Measurements from ENCODE around the gene SELENOS.

Gene SELENOS, protein sequence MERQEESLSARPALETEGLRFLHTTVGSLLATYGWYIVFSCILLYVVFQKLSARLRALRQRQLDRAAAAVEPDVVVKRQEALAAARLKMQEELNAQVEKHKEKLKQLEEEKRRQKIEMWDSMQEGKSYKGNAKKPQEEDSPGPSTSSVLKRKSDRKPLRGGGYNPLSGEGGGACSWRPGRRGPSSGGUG

DNA sequence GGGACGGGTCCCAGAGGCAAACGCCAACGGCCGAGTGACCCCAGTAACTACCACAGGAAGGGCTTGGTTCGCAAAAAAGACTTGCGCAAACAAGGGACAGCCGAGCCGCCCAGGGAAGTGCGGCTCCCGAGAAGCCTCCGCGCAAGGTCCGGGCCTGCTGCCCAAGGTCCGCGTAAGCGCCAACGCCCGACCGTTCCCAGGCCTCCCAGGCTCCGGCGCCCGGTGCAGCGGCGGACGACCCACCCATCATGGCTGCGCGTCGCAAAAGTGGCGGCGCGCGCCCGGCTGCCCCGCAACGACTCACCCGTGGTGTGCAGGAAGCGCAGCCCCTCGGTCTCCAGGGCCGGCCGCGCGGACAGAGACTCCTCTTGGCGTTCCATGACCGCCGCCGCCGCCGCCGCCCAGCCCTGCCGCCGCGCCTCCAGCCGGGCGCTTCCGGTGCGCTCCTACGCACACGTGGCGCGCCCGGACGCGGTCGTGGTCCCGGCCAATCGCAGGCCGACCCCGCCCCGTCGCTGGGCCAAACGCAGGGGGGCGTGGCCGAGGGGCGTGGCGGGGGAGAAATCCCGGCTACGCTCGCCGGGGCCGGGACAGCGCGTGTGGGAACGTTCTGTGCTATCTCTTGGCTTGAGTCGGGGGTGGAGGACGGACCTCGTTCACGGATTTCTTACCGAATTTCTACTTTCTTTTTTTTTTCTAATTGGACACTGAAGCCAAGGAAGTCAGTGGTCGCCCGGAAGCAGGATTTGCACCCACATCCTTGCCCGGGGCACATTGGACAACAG lies at the start of gene SELENOS:
TSS of gene SELENOS (minus strand) at position 448 of the 785 bp plus-strand sequence. CDS start at position 380, 68 bp downstream.
- peak; percentile 60 to 95 (median 90) for DNase-seq

DNA sequence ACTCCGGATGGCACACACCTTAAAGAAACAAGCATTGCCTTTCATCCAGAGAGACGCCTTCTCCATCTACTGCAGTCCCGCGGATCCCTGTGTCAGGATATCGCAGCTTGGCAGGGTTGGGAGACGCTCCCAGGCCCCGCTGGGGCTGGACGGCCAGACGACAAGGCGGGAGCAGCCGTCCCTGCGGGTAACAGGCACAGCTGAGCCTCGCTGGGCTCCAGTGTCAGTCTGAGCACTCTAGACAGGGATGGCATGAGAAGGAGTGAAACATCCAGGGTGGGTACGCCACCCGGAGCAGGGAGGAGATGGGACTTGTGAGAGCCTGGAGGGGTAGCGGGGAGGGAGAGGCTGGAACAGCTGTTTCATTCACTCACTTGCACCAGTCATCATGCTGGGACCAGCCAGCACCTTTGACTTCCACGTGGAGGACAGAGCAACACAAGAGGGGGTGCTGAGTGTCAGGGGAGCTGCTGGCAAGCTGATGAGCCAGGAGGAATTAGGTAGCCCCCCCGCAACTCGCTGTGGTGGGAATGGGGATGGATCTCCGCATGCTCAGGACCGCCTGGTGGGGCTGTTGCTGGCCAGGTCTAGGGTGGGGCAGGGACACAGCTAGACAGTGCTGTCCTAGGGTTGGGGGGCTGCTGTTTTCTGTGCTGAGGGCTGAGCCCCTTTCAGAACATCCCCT lies 49.3 kb upstream of the SELENOS start:
- peak in 7 of 42 donors; percentile 2 to 15 (median 12) for DNase-seq
- intact Hi-C loops (cut with DNase I) = no loop called here

More for the DNA sequence above, at the start of gene SELENOS:
- intact Hi-C loops (cut with DNase I) = loop anchor here (10.0 kb wide), 1 partner anchor 672 kb away; the partner anchor contains the start of genes ASB7 and LINS1

DNA sequence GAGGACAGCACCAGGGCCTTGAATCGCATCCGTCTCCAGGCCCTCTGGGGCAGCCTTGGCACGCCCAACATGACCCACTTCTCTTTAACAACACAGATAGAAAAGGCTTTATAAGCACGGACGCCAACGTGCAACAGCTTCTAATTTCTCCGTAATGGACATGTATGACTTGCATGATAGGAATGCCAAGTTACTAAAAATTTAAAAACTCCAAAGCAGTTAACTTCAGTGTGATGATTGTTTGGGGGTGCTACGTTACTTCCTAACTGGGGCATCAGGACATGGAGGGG lies 48.7 kb upstream of the SELENOS start:
- peak in 3 of 42 donors; percentile 6 to 14 (median 13) for DNase-seq
- intact Hi-C loops (cut with DNase I) = no loop called here

DNA sequence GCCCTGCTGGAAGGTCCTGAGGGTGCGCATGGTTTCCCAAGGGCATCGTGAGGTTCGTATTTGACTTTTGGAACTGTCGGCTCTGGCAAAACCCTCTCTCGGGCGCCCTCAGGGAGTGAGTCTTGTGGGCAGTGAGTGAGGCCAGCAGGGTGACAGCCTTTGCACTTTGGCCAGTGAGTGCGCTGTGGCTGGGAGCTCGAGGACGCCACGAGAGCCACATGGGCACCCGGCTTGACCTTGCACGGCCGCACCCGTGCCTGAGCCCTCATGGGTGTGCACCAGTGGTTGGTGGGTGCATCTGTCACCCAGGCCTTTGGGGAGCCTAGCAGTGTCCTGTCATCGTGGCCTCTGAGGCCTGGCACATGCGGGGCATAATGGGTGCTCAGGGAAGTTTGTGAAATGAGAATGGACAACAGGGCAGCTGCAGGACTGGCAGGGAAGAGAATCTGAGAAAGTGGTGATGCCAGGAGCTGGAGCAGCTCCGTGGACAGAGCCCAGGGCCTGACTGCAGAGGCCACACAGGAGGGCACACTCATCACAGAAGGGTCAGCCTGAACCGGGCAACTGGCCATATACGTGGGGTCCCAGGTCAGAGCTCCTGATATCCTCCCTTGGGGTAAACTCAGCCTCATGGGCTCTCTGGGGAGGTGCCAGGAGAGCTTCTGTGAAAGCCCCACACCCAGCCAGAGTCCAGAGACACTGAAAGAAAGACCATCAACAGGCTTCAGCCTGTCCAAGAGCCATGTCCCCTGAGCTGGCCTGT lies 48.2 kb upstream of the SELENOS start:
- intact Hi-C loops (cut with DNase I) = no loop called here
- peak in 4 of 42 donors; percentile 10 to 27 (median 18) for DNase-seq

DNA sequence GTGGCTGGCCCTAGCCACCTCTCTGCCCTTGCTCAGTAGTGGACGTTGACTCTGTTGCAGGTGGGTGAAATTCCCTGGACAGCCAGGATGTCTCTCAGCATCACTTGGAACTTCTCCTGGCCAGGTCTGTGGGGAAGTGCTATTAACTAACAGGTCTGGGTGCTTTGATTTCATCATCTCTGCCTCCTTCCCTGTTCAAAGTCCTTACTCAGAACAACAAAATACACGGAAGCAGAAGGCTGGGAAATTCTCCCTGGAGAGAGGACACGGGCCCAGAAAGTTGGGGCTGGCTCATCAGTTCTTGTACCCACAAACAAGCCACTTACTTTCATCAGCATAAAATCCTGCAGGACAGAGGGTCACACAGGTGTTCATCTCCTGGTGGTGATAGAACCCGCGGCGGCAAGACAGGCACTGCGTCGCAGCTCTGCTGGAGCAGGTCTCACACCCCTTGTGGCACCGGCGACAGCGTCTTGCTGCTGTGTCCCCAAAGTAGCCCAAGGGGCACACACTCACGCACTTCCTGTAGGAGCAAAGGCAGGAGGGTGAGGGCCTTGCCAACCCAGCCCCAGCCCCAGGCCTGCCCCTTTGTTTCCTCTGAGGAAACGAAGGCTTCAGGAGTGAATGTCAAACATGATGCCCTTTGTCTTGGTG lies 47.4 kb upstream of the SELENOS start:
- DNase-seq = peak in 4 of 42 donors; percentile 2 to 7 (median 7)
- intact Hi-C loops (cut with DNase I) = no loop called here

DNA sequence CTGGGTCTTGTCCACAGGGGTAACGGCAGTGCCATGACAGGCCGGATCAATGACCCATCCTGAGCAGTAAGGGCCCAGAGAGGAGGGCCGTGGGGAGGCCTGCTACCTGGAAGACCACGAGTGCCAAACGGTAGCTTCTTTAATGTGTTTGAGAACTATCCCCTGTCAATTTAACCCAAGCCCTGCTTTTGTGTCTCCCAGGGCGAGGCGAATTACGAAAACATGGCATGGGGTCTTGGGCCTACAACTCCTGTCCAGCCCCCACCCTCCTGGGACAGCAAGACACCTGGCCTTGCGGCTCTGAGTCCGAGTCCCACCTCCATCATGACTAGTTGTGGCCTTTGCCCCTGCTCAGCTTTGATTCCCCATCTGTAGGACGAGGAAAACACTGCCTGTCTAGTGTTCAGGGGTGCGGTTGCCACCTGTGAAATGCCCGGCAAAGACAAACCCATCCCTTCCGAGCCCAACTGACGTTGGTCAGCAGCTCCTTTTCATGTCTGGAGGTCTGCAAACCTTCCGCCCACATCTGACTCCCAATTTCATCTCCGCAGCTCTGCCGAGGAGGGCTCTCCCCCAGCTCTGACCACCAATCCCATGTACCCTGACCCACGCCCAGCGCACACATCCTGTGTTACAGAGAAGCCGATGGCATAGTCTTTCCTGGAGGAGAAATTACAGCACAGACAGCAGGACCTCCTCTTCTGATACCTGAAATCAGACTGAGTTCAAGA lies 46.7 kb upstream of the SELENOS start:
- DNase-seq = peak in 5 of 42 donors; percentile 5 to 18 (median 10)
- intact Hi-C loops (cut with DNase I) = no loop called here

DNA sequence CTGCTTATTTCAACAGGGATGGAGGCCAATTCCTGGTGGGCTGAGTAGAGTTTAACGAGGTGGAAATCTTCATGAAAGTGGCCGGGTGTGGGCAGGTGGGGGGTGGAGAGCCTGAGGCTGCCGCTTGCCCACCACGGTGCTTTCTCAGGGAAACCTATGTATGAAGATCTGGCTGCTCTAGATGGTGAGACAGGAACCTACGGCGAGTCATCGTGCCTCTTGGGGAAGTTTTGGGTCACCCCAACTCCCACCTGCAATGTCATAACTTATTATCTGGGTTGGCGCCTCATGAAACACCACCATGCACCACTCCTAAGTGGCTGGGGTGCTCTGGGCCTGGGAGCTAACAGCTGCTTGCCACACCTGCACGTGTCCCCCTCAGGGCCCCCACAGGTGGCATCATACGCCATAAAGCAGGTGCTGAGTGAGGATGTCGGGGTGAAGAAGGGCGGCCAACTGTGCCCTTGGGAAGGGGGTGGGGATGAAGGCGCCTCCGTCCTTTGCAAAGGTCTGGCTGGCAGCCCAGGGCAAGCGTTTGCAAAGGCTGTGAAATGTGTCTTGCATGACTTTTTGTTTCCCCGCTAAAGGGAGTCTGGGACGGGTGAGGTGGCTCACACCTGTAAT lies 45.7 kb upstream of the SELENOS start:
- intact Hi-C loops (cut with DNase I) = no loop called here
- DNase-seq = peak in 8 of 42 donors; percentile 4 to 27 (median 10)

DNA sequence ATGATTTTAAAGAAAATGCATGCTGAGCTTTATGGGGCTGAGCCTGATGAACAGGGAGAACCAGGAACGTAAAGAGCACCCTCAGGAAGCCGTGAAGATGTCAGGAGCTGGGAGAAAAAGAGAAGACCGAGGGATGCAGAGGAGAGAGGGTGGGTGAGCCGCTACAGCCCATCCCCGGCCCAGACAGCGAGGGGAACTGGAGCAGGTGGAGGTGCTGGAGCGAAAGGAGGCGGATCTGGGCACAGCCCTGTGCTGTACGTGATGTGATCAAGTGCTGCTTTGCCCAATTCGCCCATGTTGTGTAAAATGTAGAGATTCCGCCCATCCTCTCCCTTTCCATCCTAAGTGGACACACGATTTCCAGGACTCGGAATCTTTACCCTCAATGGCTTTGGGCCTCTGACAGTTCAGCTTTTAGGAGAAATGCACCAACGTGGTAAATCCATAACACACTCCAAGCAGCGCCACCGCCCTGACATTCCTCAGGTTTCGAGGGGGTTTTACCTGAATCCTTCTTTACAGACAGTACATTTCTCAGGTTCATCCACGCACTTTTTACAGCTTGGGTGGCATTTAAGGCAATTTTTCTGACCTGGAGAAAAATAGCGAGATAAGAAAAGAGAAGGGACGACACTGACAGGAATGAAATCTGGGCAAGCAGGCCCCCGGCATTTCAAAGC lies 44.9 kb upstream of the SELENOS start:
- intact Hi-C loops (cut with DNase I) = no loop called here
- DNase-seq = peak in 10 of 42 donors; percentile 1 to 32 (median 8)

DNA sequence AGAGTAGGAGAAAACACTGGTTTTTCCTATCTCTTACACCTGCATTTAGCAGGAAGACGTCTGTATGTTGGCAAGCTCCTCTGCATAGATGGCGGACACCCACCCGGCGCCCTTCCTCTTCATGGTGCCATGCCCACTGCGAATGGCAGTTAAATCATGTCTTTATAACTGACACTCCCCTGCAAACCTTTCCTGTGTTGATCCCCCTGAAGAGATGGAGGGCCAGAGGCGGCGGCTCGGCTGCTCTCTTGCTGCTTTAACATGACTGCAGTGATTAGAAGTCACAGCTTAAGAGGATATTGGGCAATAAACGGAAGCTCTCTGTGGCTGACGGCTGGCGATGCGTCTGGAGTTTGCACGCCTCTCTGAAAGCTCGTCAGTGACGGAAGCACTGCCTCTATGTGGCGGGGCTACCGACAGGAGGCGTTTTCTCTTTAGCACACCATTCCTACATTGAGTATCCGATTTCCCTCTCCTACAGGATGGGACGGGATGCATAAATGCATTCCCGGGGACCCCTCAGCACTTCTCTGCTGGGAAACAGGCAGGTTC lies 43.3 kb upstream of the SELENOS start:
- DNase-seq = peak in 17 of 42 donors; percentile 13 to 54 (median 38)
- intact Hi-C loops (cut with DNase I) = no loop called here

DNA sequence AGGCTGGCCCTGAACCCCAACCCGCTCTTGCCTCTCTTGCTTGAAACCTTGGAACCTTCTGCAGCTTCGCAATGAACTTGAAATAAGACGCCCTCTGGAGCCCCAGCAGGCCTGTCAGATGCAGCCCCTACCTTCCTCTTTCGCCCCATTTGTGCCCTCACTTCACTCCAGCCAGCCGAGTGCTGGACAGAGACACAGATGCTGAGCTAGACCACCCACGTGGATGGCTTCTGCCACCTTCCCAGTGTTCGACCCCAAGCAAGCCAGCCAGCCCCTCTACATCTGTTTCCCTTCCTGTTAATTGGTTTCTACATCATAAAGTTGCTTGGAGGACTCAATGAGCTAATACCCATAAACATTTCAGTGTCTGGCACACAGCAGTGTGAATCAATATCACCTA lies 41.6 kb upstream of the SELENOS start:
- DNase-seq = peak in 2 of 42 donors; percentile 7 to 10

DNA sequence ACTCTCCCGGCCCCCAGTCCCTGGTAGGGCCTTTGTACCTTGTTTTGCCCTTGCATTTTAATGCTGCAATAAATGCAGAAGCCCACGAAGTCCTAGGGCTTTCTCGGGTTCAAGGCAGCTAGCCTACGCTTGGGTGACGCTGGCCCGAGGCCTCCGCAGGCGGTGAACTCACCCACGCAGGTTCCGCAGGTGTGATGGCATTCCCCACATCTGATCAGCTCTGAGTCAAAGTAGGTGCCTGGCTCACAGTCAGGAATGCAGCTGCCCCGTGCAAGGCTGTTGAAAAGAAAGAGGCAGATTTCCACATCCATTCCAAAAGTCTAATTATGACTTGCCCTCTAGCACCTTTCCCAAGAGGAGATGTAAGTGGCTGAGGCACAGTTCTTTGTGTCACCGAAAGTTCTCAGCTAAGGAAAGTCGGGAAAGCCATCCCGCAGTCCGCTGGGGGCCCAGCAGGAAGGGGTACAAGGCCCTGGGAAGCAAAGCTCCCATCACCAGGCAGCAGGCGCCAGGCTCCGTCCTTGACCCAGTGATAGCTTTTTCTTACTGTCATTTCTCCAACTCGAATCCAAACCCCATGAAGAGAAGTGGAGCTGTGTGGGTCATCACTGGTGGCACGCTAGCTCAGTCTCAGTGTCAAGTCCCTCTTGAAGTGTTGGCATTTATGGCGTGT lies 41.0 kb upstream of the SELENOS start:
- DNase-seq = peak in 41 of 42 donors; percentile 18 to 86 (median 68)
- intact Hi-C loops (cut with DNase I) = no loop called here

More for the DNA sequence above, 41.6 kb upstream of the SELENOS start:
- intact Hi-C loops (cut with DNase I) = no loop called here

DNA sequence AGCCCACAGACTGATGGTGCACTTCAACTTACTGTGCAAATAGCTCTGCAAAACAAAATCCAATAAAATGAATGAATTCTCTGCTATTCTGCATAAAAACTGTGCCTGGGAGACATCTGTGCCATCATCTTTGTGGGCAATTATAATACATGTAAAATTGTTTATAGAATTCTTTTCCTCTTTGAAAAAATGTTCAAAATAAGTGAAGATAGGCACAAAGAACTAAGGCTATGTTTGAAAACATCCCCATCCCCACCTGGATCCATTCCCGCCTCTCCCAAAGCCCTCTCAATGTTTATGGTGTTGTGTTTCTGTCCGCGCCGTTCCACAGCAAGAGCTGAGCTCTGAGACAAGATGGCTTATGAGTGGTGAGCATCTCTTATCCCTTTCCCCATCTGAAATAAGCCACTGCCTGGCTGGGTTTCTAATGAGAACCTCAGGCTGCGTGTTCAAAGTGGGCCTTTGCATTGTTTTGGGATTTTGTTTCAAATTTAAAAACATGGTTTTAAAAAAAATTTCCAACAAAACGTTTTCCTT lies 40.1 kb upstream of the SELENOS start:
- peak in 5 of 42 donors; percentile 5 to 27 (median 11) for DNase-seq
- intact Hi-C loops (cut with DNase I) = no loop called here

DNA sequence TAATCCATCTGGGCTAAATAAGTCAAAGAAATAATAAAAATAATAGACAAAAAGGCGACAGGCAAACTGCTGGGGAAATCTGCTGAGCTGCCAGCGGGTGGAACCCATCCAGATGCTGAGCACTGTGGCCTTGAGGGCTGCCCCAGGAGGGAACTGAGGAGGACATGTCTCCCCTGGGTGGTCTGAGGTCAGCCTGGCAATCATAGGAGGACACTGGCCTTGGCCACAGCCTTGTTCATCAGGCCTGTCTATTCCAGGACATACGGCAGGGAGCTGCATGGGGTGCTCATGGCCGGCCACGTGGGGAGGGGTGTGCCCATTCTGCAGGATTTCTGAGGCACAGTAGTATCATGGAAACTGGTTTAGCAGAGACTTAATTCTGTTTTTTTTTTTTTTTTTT lies 39.2 kb upstream of the SELENOS start:
- intact Hi-C loops (cut with DNase I) = no loop called here
- DNase-seq = peak in 6 of 42 donors; percentile 5 to 39 (median 10)

DNA sequence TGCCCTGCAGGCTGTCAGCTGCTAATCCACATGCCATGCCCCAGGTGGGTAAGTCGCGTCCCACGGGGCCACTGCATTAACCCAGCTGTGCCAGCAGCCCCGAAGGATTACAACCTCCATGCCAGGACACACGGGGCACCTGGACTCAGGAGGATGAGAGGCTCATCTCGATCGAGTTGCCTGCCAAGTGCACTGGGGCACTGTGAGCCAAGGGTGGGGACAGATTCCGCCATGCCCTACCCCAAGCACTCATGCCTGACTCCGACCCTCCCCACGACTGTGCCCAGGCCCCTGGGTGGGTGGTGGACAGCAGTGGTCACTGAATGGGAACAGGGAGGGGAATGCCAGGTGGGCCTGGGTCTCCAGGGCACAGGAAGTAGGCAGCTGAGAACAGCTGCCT lies 38.5 kb upstream of the SELENOS start:
- peak in 7 of 42 donors; percentile 5 to 34 (median 13) for DNase-seq
- intact Hi-C loops (cut with DNase I) = no loop called here

DNA sequence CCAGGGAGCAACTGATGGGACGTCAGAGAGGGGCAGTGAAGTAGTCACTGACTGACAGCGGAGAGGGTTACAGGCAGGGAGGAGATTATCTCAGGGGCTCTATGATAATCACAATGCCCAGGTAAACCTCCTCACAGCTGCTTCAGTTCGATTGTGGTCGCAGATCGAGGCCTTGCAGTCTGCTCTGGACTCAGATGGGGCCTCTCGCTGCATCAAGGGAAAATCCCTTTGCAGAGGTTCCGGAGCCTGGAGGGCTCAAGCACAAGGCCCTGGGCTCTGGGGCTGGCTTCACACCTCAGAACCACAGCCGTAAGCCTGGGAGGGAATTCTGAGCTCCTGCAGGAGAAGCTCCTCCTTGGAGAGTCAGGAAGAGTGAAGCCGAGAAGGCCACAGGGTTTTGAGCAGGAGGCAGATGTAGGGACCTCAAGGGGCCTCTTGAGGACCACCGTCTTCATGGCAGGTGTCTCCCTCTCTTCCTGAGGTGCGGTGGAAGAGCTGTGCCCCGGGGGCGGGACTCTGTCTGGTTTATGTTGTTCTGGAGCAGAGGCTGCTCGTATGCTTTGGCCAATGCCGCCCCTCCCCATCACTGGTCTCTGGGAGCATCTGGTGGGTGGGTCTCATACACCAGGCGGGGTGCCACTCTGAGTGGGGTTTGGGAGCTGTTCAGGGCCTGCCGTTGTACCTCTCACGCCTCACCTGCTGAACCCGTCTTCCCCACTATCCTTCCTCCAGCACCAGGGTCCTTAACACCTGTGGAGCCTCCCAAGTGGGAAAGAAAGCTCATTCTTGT lies 37.2 kb upstream of the SELENOS start:
- intact Hi-C loops (cut with DNase I) = no loop called here
- peak in 9 of 42 donors; percentile 10 to 42 (median 21) for DNase-seq
